Large intestine (tissue), 3 donors: ENCODE data around the gene STX5. TPM values are rescaled to one million over a fixed set of nuclear protein-coding genes. Genes with fewer than 3 reads are reported as not detected.
"Not testable (repeated sequence)": the region's sequence is repeated elsewhere in the genome, so short reads cannot be mapped to it uniquely, and the experiment has no call there.

Source experiments
- DNase-seq, 2 donors: peaks; one replicate each; pipeline versions ENCODE4 v3.0.0 to v3.0.0-alpha.2; 2013
- H3K27ac ChIP-seq: one replicate; pipeline ENCODE4 v1.5.1; 2013; ENCODE audit warnings: low read length
- H3K27me3 ChIP-seq: 2 replicates; pipeline ENCODE4 v1.6.1; 2013; ENCODE audit warnings: low read length; ENCODE audit not compliant: control insufficient read depth, insufficient read depth
- H3K36me3 ChIP-seq: 2 replicates; pipeline ENCODE4 v1.6.1; 2013; ENCODE audit warnings: low read length; ENCODE audit not compliant: control insufficient read depth, insufficient read depth
- H3K4me1 ChIP-seq: one replicate; pipeline ENCODE4 v1.6.1; 2013; ENCODE audit warnings: low read length; ENCODE audit not compliant: control insufficient read depth, insufficient read depth
- H3K4me3 ChIP-seq: one replicate; pipeline ENCODE4 v1.5.1; 2013; ENCODE audit warnings: low read length
- H3K9me3 ChIP-seq: one replicate; pipeline ENCODE4 v1.6.1; 2013; ENCODE audit warnings: mild to moderate bottlenecking, low read depth, low read length, moderate library complexity; ENCODE audit not compliant: control insufficient read depth
- WGBS: methylation state at CpG from one replicate; pipeline ENCODE4 v1.1.5; 2013; ENCODE audit warnings: low lambda C conversion rate; ENCODE audit not compliant: insufficient coverage; 5-methylcytosine and 5-hydroxymethylcytosine counted together
- polyA plus RNA-seq: library from polyadenylated mRNA; unstranded; fragments of 120-200 nt; gene quantifications from one replicate; pipeline ENCODE4 v1.2.1, GENCODE V29; 2013

STX5 gene
- polyA plus RNA-seq, 1 donor, result 42.4 TPM

GRCh38 chr11:62865635-62866034 is 33.8 kb upstream of the STX5 start:
- H3K27me3 ChIP-seq, result no peaks in the 10 kb centered on the region
- no peak for DNase-seq
- H3K27ac ChIP-seq, result no peak overlapping the region
- no peaks in the 10 kb centered on the region for H3K36me3 ChIP-seq
- no peaks in the 10 kb centered on the region for H3K9me3 ChIP-seq
- H3K4me3 ChIP-seq, result no peak overlapping the region
- WGBS, result 100% methylated on average over 1 of the region's 6 CpGs
- no peaks in the 10 kb centered on the region for H3K4me1 ChIP-seq

GRCh38 chr11:62863687-62864335 is 32.0 kb upstream of the STX5 start:
- no CpG with 5 or more reads among the region's 4 CpGs for WGBS
- Histone ChIP-seq H3K4me3 (no peak overlapping the region), H3K27me3 (no peaks in the 10 kb centered on the region), H3K36me3 (no peaks in the 10 kb centered on the region), H3K27ac (no peak overlapping the region), H3K9me3 (no peaks in the 10 kb centered on the region), H3K4me1 (no peaks in the 10 kb centered on the region)
- no peak for DNase-seq

GRCh38 chr11:62861564-62862192 is 29.8 kb upstream of the STX5 start:
- H3K4me3 ChIP-seq, result not testable (repeated sequence)

GRCh38 chr11:62860835-62861563 is 29.1 kb upstream of the STX5 start:
- H3K9me3 ChIP-seq, result no peaks in the 10 kb centered on the region
- no peaks in the 10 kb centered on the region for H3K4me1 ChIP-seq
- H3K27ac ChIP-seq, result no peak overlapping the region
- no CpG with 5 or more reads among the region's 5 CpGs for WGBS
- no peaks in the 10 kb centered on the region for H3K36me3 ChIP-seq
- H3K4me3 ChIP-seq, result no peak overlapping the region
- no peak for DNase-seq
- H3K27me3 ChIP-seq, result no peaks in the 10 kb centered on the region

More at GRCh38 chr11:62861564-62862192, 29.8 kb upstream of the STX5 start:
- DNase-seq, H3K27ac ChIP-seq, H3K27me3 ChIP-seq, H3K9me3 ChIP-seq, H3K4me1 ChIP-seq, H3K36me3 ChIP-seq: not testable (repeated sequence)
- WGBS, result no CpG with 5 or more reads among the region's 16 CpGs

- H3K27me3 ChIP-seq, H3K4me1 ChIP-seq, H3K27ac ChIP-seq, H3K9me3 ChIP-seq, H3K36me3 ChIP-seq, H3K4me3 ChIP-seq, DNase-seq: not testable (repeated sequence)
- no CpG with 5 or more reads among the region's 8 CpGs for WGBS
Observed at GRCh38 chr11:62859281-62859703, 27.4 kb upstream of the STX5 start.

GRCh38 chr11:62858201-62858600 is 26.4 kb upstream of the STX5 start:
- H3K27ac ChIP-seq, result no peak overlapping the region
- peaks cover 11% of the 10 kb centered on the region for H3K4me1 ChIP-seq
- no peak overlapping the region for H3K4me3 ChIP-seq
- no peaks in the 10 kb centered on the region for H3K9me3 ChIP-seq
- no CpG with 5 or more reads among the region's 7 CpGs for WGBS
- H3K27me3 ChIP-seq, result no peaks in the 10 kb centered on the region
- DNase-seq, result no peak
- peaks cover 11% of the 10 kb centered on the region for H3K36me3 ChIP-seq

- H3K36me3 ChIP-seq, result peaks cover 17% of the 10 kb centered on the region
- H3K27me3 ChIP-seq, result no peaks in the 10 kb centered on the region
- no peaks in the 10 kb centered on the region for H3K9me3 ChIP-seq
- H3K4me3 ChIP-seq, result no peak overlapping the region
- H3K4me1 ChIP-seq, result peaks cover 13% of the 10 kb centered on the region
- no CpG with 5 or more reads among the region's 2 CpGs for WGBS
- no peak for DNase-seq
- H3K27ac ChIP-seq, result no peak overlapping the region
Observed at GRCh38 chr11:62857541-62857982, 25.7 kb upstream of the STX5 start.

GRCh38 chr11:62856333-62856895 is 24.6 kb upstream of the STX5 start:
- H3K4me3 ChIP-seq, result peak overlapping the region; percentile 92
- H3K36me3 ChIP-seq, result peaks cover 26% of the 10 kb centered on the region
- WGBS, result 0% methylated on average over 1 of the region's 20 CpGs
- no peaks in the 10 kb centered on the region for H3K9me3 ChIP-seq
- peak overlapping the region; percentile 49 for H3K27ac ChIP-seq
- DNase-seq, result no peak
- H3K4me1 ChIP-seq, result peaks cover 13% of the 10 kb centered on the region
- no peaks in the 10 kb centered on the region for H3K27me3 ChIP-seq

- peak; percentile 98 to 99 for DNase-seq
- WGBS, result 0% methylated on average over 1 of the region's 54 CpGs
- peaks cover 26% of the 10 kb centered on the region for H3K36me3 ChIP-seq
- H3K27ac ChIP-seq, result peak overlapping the region; percentile 49
- H3K27me3 ChIP-seq, result no peaks in the 10 kb centered on the region
- H3K4me1 ChIP-seq, result peaks cover 13% of the 10 kb centered on the region
- peak overlapping the region; percentile 92 for H3K4me3 ChIP-seq
- no peaks in the 10 kb centered on the region for H3K9me3 ChIP-seq
Observed at GRCh38 chr11:62855571-62856332, 23.9 kb upstream of the STX5 start.
